Measurements from ENCODE around the gene ITIH4.

DNA sequence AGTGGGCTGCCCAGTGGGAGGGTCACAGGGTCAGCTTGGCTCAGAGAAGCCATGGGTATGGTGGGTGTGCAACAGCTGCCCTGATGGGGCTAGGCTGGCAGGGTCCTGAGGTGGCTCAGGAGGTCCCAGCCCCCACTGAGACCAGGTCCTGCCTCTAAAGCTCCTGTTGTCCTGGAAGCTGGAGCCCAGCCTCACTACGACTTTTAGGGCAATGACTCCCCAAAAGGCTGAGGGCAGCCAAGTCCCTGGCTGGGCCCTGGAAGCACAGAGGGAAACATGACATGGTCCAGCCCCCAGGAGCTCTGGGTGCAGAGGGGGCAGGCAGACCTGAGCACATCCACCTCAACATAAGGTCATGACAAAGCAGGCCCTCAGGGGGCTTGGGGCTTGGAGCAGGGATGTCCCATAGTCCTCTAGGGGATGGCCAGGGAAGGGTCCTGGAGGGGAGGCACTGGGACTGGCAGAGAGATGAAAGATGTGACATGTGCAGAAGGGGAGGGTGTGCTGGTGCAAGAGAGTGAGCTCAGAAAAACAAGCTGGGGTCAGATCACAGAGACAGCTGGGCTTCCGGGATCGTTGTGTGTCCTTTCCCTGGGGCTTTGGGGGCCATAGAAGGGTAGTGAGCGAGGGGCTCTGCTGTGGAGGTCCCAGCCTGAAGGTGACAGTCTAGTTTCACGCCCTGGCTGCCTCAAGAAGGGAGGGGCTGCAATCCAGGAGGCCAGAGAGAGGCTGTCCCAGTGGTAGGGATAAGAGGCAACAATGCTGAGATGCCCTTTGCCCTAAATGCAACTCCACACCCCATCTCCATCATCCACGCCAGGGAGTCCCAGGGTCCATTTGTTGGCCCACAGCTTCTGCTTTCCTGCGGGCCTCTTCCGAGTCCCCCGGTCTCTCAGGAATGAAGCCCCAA is 36.5 kb downstream of the ITIH4 start:
- TF ChIP-seq ZNF747 (tag by site-specific recombination; IDR thresholded peaks at IDR 0.05) (no peak), ZNF658 (tag by site-specific recombination; IDR thresholded peaks at IDR 0.05) (no peak), MZF1 (tag by site-specific recombination; IDR thresholded peaks at IDR 0.05; ENCODE audit: borderline replicate concordance) (no peak), ZNF292 (tag by site-specific recombination; IDR thresholded peaks at IDR 0.05; ENCODE audit: borderline replicate concordance, low read depth) (no peak)
- TF ChIP-seq, protein P1, sequence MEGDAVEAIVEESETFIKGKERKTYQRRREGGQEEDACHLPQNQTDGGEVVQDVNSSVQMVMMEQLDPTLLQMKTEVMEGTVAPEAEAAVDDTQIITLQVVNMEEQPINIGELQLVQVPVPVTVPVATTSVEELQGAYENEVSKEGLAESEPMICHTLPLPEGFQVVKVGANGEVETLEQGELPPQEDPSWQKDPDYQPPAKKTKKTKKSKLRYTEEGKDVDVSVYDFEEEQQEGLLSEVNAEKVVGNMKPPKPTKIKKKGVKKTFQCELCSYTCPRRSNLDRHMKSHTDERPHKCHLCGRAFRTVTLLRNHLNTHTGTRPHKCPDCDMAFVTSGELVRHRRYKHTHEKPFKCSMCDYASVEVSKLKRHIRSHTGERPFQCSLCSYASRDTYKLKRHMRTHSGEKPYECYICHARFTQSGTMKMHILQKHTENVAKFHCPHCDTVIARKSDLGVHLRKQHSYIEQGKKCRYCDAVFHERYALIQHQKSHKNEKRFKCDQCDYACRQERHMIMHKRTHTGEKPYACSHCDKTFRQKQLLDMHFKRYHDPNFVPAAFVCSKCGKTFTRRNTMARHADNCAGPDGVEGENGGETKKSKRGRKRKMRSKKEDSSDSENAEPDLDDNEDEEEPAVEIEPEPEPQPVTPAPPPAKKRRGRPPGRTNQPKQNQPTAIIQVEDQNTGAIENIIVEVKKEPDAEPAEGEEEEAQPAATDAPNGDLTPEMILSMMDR (tag by site-specific recombination; IDR thresholded peaks at IDR 0.05), result no peak

Data from HEK293 (cell line).